ENCODE results near the gene CBLB.

Gene CBLB

DNA sequence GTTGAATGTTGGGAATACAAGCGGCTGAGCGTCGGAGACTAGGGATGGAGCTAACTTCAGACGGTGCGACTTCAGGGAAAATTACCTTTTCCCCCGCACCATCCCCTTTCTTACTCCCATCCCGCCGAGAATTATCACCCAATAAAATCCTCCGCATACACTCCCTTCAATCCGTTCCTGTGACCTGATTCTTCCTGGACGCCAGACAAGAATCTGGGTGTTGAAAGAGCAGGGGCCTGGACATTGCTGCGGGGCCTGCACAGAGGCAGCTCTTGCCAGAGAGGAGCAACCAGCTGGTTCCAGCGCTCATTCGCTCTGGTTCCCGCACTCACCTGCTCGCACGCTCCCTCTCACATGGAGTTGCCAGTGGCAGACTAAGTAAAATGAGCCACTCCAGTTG, 260.2 kb downstream of the CBLB start:
- Histone ChIP-seq H3K27ac (no peak overlapping the region), H3K4me1 (no peaks in the 10 kb centered on the region), H3K4me3 (no peak overlapping the region), H3K9me3 (no peaks in the 10 kb centered on the region), H3K36me3 (no peaks in the 10 kb centered on the region), H3K27me3 (no peaks in the 10 kb centered on the region)
- DNase-seq, result no peak
- intact Hi-C loops (cut with DNase I; ENCODE audit: low total_unique reads), result no loop called here
- TF ChIP-seq, protein P1, sequence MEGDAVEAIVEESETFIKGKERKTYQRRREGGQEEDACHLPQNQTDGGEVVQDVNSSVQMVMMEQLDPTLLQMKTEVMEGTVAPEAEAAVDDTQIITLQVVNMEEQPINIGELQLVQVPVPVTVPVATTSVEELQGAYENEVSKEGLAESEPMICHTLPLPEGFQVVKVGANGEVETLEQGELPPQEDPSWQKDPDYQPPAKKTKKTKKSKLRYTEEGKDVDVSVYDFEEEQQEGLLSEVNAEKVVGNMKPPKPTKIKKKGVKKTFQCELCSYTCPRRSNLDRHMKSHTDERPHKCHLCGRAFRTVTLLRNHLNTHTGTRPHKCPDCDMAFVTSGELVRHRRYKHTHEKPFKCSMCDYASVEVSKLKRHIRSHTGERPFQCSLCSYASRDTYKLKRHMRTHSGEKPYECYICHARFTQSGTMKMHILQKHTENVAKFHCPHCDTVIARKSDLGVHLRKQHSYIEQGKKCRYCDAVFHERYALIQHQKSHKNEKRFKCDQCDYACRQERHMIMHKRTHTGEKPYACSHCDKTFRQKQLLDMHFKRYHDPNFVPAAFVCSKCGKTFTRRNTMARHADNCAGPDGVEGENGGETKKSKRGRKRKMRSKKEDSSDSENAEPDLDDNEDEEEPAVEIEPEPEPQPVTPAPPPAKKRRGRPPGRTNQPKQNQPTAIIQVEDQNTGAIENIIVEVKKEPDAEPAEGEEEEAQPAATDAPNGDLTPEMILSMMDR (IDR thresholded peaks at IDR 0.05), result no peak

DNA sequence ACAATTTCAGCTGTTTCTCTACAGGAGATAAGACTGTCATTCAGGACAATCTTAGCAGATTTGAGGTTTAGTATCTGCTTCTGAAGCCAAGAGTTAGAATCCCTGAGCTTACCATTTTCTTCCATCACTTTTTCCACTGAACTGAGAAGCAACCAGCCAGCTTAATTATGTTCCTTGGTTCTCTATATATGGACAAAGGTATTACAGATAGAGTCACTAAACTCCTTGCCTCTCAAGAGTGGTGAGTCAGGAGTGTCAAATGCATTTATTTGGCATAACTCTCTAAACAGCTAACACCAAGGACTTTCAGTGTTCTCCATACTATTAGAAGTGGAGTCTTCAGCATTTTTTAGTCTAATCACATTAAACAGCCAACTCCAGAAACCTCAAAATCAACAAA, 262.8 kb downstream of the CBLB start:
- H3K27me3 ChIP-seq, result no peaks in the 10 kb centered on the region
- no peak for DNase-seq
- H3K9me3 ChIP-seq, result no peaks in the 10 kb centered on the region
- TF ChIP-seq, protein P1 (IDR thresholded peaks at IDR 0.05), result no peak
- intact Hi-C loops (cut with DNase I; ENCODE audit: low total_unique reads), result no loop called here
- no peaks in the 10 kb centered on the region for H3K36me3 ChIP-seq
- no peak overlapping the region for H3K4me3 ChIP-seq
- no peak overlapping the region for H3K27ac ChIP-seq
- no peaks in the 10 kb centered on the region for H3K4me1 ChIP-seq

Data from tibial artery (tissue), 4 donors.